HG03558 (cell line): ENCODE data around the gene MAP4K5.
"Not testable (repeated sequence)": the region's sequence is repeated elsewhere in the genome, so short reads cannot be mapped to it uniquely, and the experiment has no call there.

Source experiments
- ATAC-seq: cut with Tn5 transposase; IDR thresholded peaks from one replicate; pipeline ENCODE4 v1.9.1; 2021; ENCODE audit warnings: moderate number of reproducible peaks; ENCODE audit not compliant: unreplicated experiment; ENCODE audit errors: extremely low read depth

The MAP4K5 gene

GRCh38 chr14:50533241-50533705, 904 bp upstream of the MAP4K5 start:
- no peak for ATAC-seq

GRCh38 chr14:50531595-50532501, 521 bp downstream of the MAP4K5 start:
- no peak for ATAC-seq

- no peak for ATAC-seq
Measured at GRCh38 chr14:50530794-50531365, 1.5 kb downstream of the MAP4K5 start.

GRCh38 chr14:50530358-50530757, 2.0 kb downstream of the MAP4K5 start:
- no peak for ATAC-seq

- no peak for ATAC-seq
Measured at GRCh38 chr14:50529288-50530179, 2.8 kb downstream of the MAP4K5 start.

- ATAC-seq: no peak
Measured at GRCh38 chr14:50528000-50528399, 4.4 kb downstream of the MAP4K5 start.

- no peak for ATAC-seq
Measured at GRCh38 chr14:50524731-50525515, 7.4 kb downstream of the MAP4K5 start.

GRCh38 chr14:50524060-50524459, 8.3 kb downstream of the MAP4K5 start:
- ATAC-seq: no peak

GRCh38 chr14:50523271-50524041, 8.9 kb downstream of the MAP4K5 start:
- no peak for ATAC-seq

- ATAC-seq: peak; percentile 51
Measured at GRCh38 chr14:50521912-50522341, 10.4 kb downstream of the MAP4K5 start.

- ATAC-seq: peak; percentile 34
Measured at GRCh38 chr14:50520947-50521815, 11.2 kb downstream of the MAP4K5 start.

GRCh38 chr14:50516091-50516490, 16.3 kb downstream of the MAP4K5 start:
- no peak for ATAC-seq

GRCh38 chr14:50512463-50512862, 19.9 kb downstream of the MAP4K5 start:
- ATAC-seq: no peak

GRCh38 chr14:50510157-50510556, 22.2 kb downstream of the MAP4K5 start:
- no peak for ATAC-seq

- not testable (repeated sequence) for ATAC-seq
Measured at GRCh38 chr14:50507078-50507477, 25.3 kb downstream of the MAP4K5 start.

- no peak for ATAC-seq
Measured at GRCh38 chr14:50501642-50502041, 30.7 kb downstream of the MAP4K5 start.

GRCh38 chr14:50497351-50497750, 35.0 kb downstream of the MAP4K5 start:
- ATAC-seq: no peak

GRCh38 chr14:50489851-50490250, 42.5 kb downstream of the MAP4K5 start:
- no peak for ATAC-seq
